ENCODE results near the gene TMEM190. TPM values are rescaled to one million over a fixed set of nuclear protein-coding genes. Genes with fewer than 3 reads are reported as not detected.

The TMEM190 gene
- total and polyA plus RNA-seq, 2 of the 8 experiments (the other 6 are each of a cell fraction or from before 2014, with no cell fraction given): 1.6 TPM; not detected in 1

DNA sequence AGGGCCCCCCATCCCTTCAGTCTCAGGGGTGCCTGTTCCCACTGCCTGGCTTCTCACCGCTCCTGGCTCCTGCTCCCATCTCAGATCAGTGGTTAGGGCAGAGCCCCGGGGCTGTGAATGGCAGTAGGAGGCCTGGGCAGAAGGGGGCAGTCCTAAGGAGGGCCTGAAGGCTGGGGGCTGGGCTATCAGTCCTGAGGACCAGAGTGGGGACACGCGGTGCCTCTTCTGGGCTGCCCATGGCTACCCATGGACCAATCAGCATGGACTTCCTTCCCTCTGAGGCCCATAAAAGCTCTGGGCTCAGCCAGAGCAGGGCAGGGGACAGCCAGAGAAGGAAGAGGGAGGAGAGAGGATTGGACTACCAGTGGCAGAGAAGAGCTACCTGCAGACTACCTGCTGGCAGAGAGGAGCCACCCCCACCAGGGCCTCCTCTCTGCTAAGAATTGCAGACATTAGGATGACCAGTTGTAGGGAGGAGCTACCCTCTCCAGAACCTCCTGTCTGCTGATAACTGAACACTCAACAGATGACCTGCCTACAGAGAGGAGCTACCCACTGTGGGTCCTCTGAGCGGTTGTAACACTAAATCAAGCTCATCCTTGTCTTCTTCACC, 43.1 kb downstream of the TMEM190 start:
- H3K27me3 ChIP-seq (replicated peaks in 1 of 4; ENCODE audit: control insufficient read depth in 3 of 4, extremely low read depth in 1 of 4, insufficient read depth in 3 of 4, low read length in 3 of 4): peaks cover 0 to 11% (median under 1%) of the 10 kb centered on the region in 4 experiments; a peak in 1 of 7 replicates
- ChIA-PET POLR2A (ENCODE audit: partially characterized antibody) (interaction anchor here (0.9 to 34.6 kb wide), 6 partner anchors 9 to 71 kb away, joined by 3 to 874 read pairs (median 4); partner anchors contain the start of genes RPL28, TMEM238 and UBE2S), CTCF (ENCODE audit: partially characterized antibody) (interaction anchor here (0.7 to 4.3 kb wide), 15 partner anchors 8 to 279 kb away, joined by 3 to 17 read pairs (median 5); no protein-coding TSS in a partner anchor)
- H3K14ac ChIP-seq (ENCODE audit: insufficient read length): no peak overlapping the region
- H3K36me3 ChIP-seq (ENCODE audit: control insufficient read depth in 2 of 4, insufficient read depth in 4 of 4, low read length in 3 of 4): no peaks in the 10 kb centered on the region
- no peak overlapping the region for H4K91ac ChIP-seq (replicated peaks; ENCODE audit: insufficient read length, low read length)
- DNase-seq (ENCODE audit: low read depth in 1 of 2, low spot score in 2 of 2): no peak
- TF ChIP-seq FOSL1 (IDR thresholded peaks at IDR 0.05; ENCODE audit: insufficient read depth, low read depth, low read length): no peak
- TF ChIP-seq POLR2A (IDR thresholded peaks at IDR 0.05; ENCODE audit: control extremely low read depth in 1 of 2, low read depth in 2 of 2, low read length in 2 of 2): no peak
- no peak for TF ChIP-seq GTF2F1 (IDR thresholded peaks at IDR 0.05; ENCODE audit: borderline replicate concordance, low read depth, low read length)
- no peak for TF ChIP-seq POU5F1 (IDR thresholded peaks at IDR 0.05; ENCODE audit: low read depth, low read length)
- TF ChIP-seq CHD2 (IDR thresholded peaks at IDR 0.05; ENCODE audit: low read length): no peak
- TF ChIP-seq SP1 (IDR thresholded peaks at IDR 0.05; ENCODE audit: low read depth, low read length): no peak
- TF ChIP-seq BACH1 (IDR thresholded peaks at IDR 0.05; ENCODE audit: low read length): no peak
- TF ChIP-seq, protein P1, sequence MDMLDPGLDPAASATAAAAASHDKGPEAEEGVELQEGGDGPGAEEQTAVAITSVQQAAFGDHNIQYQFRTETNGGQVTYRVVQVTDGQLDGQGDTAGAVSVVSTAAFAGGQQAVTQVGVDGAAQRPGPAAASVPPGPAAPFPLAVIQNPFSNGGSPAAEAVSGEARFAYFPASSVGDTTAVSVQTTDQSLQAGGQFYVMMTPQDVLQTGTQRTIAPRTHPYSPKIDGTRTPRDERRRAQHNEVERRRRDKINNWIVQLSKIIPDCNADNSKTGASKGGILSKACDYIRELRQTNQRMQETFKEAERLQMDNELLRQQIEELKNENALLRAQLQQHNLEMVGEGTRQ (IDR thresholded peaks at IDR 0.05; ENCODE audit: low read length): no peak
- no peak for TF ChIP-seq KDM5A (IDR thresholded peaks at IDR 0.05; ENCODE audit: low read length)
- TF ChIP-seq SP2 (IDR thresholded peaks at IDR 0.05; ENCODE audit: low read length): no peak
- TF ChIP-seq ASH2L (IDR thresholded peaks at IDR 0.05; ENCODE audit: low read length): no peak
- TF ChIP-seq MAFK (IDR thresholded peaks at IDR 0.05; ENCODE audit: low read depth, low read length): no peak
- TF ChIP-seq SP4 (IDR thresholded peaks at IDR 0.05; ENCODE audit: low read length): no peak
- no peak overlapping the region for H2BK15ac ChIP-seq (ENCODE audit: low read length)
- no peak overlapping the region for H3K23ac ChIP-seq (ENCODE audit: insufficient read length)
- H4K8ac ChIP-seq (ENCODE audit: extremely low read depth, insufficient read depth, low read length): no peak overlapping the region
- no peak overlapping the region for H3K4ac ChIP-seq (replicated peaks; ENCODE audit: insufficient read length, low read depth, low read length)
- no peaks in the 10 kb centered on the region for H4K20me1 ChIP-seq (replicated peaks in 1 of 2; ENCODE audit: control insufficient read depth in 1 of 2, insufficient read depth in 2 of 2, low read length in 2 of 2)
- H3K4me3 ChIP-seq (ENCODE audit: extremely low read depth in 1 of 4, insufficient read depth in 2 of 4, low read depth in 3 of 4, low read length in 4 of 4): no peak overlapping the region
- H3K27ac ChIP-seq (ENCODE audit: low read depth, low read length): no peak overlapping the region
- no peak overlapping the region for H3K9ac ChIP-seq (replicated peaks in 1 of 4; ENCODE audit: extremely low read depth in 1 of 4, low read depth in 3 of 4, low read length in 3 of 4)
- H3K56ac ChIP-seq (replicated peaks; ENCODE audit: insufficient read length, low read depth, low read length): no peak overlapping the region
- no peak overlapping the region for H4K5ac ChIP-seq (ENCODE audit: insufficient read length, low read depth, low read length)
- no peak overlapping the region for H2BK5ac ChIP-seq (ENCODE audit: low read depth, low read length)
- H3K23me2 ChIP-seq (ENCODE audit: low read depth, low read length): no peaks in the 10 kb centered on the region
- H3K79me1 ChIP-seq (ENCODE audit: low read depth, low read length): no peaks in the 10 kb centered on the region
- no peak overlapping the region for H2AK5ac ChIP-seq (ENCODE audit: low read depth, low read length)
- WGBS, 2 experiments (ENCODE audit: extremely low coverage in 1 of 2, insufficient coverage in 1 of 2, insufficient read length in 1 of 2, insufficient replicate concordance in 2 of 2, low coverage in 1 of 2, low lambda C conversion rate in 2 of 2, missing lambda C conversion rate in 1 of 2): 69% methylated on average over 5 of the region's 5 CpGs; no CpG with 5 or more reads in 1 of the 2 experiments
- H3K79me2 ChIP-seq (ENCODE audit: control insufficient read depth in 1 of 2, insufficient read depth in 2 of 2, low read length in 2 of 2): no peaks in the 10 kb centered on the region
- H3K4me1 ChIP-seq (replicated peaks in 1 of 4; ENCODE audit: control insufficient read depth in 3 of 4, insufficient read depth in 4 of 4, low read length in 3 of 4): peaks cover 0 to 2% (median 0%) of the 10 kb centered on the region in 4 experiments; a peak in 1 of 7 replicates
- no peak overlapping the region for H3K4me2 ChIP-seq (ENCODE audit: insufficient read depth in 1 of 2, low read depth in 2 of 2, low read length in 2 of 2)
- H2AFZ ChIP-seq (ENCODE audit: low read length): no peak overlapping the region
- H2BK20ac ChIP-seq (ENCODE audit: low read length): no peak overlapping the region
- H3K18ac ChIP-seq (ENCODE audit: extremely low read depth, low read length): no peak overlapping the region
- H2BK120ac ChIP-seq (replicated peaks; ENCODE audit: low read depth, low read length): no peak overlapping the region
- no peak for FAIRE-seq
- no peaks in the 10 kb centered on the region; a peak in 1 of 4 replicates for H3K9me3 ChIP-seq (ENCODE audit: insufficient read depth in 2 of 2, low read depth in 1 of 2, low read length in 1 of 2)
- H2BK12ac ChIP-seq (ENCODE audit: low read depth, low read length): no peak overlapping the region
